Measurements from ENCODE around the gene TLR9. TPM values are rescaled to one million over a fixed set of nuclear protein-coding genes. Genes with fewer than 3 reads are reported as not detected.

The TLR9 gene
- total RNA-seq, 1 experiment from 2014 or later, result not detected

GRCh38 chr3:52245322-52246263, 20.1 kb upstream of the TLR9 start, which contains the start of gene PPM1M:
Gene PPM1M, plus strand, starts transcription at chr3:52245759. Its CDS starts 66 bp downstream, at chr3:52245825.
- Mint-ChIP-seq H3K4me3 (peak within 1 kb of the TSS; percentile 62 to 77), H3K4me1 (peaks cover 6 to 15% of the 10 kb centered on the region in 2 experiments), H3K27me3 (ENCODE audit: low read depth) (peaks cover 46% of the 10 kb centered on the region), H3K9me3 (peaks cover 0 to 5% of the 10 kb centered on the region in 2 experiments; a peak in 2 of 5 replicates), H3K36me3 (ENCODE audit: insufficient read depth in 1 of 3, low read depth in 3 of 3) (peaks cover under 1 to 29% (median 5%) of the 10 kb centered on the region in 3 experiments; a peak in 5 of 7 replicates), H3K27ac (no peak within 1 kb of the TSS)
- H3K4me2 ChIP-seq (ENCODE audit: insufficient read depth, insufficient read length, low read length), result peak within 1 kb of the TSS; percentile 59
- H3K9me3 ChIP-seq (ENCODE audit: control insufficient read depth, low read depth, low read length), result no peaks in the 10 kb centered on the region
- H3K27ac ChIP-seq (ENCODE audit: insufficient read length, low read depth, low read length), result no peak within 1 kb of the TSS
- H2BK15ac ChIP-seq (ENCODE audit: low read depth, low read length), result no peak within 1 kb of the TSS
- no CpG with 5 or more reads among the region's 98 CpGs for WGBS (ENCODE audit: extremely low coverage, insufficient read length, low lambda C conversion rate)
- H3K23me2 ChIP-seq (ENCODE audit: insufficient read length, low read depth, low read length, poor library complexity, severe bottlenecking), result peaks cover 3% of the 10 kb centered on the region
- H3K27me3 ChIP-seq (ENCODE audit: insufficient read depth, low read length), result peaks cover 14% of the 10 kb centered on the region; the same call in 1 of the 2 replicates
- H3K4me1 ChIP-seq (ENCODE audit: insufficient read depth, low read length), result no peaks in the 10 kb centered on the region
- H4K8ac ChIP-seq (replicated peaks; ENCODE audit: insufficient read length, low read depth, low read length), result no peak within 1 kb of the TSS
- no peaks in the 10 kb centered on the region for H3K79me1 ChIP-seq (ENCODE audit: insufficient read depth, low read depth, low read length, poor library complexity, severe bottlenecking)
- H2AFZ ChIP-seq (ENCODE audit: low read length), result no peak within 1 kb of the TSS
- H3K9ac ChIP-seq (ENCODE audit: extremely low read depth, insufficient read length, low read length), result no peak within 1 kb of the TSS
- no peak within 1 kb of the TSS for H3K18ac ChIP-seq (ENCODE audit: insufficient read length, low read depth, low read length)
- no peaks in the 10 kb centered on the region for H4K20me1 ChIP-seq (ENCODE audit: control insufficient read depth, insufficient read depth, insufficient read length)
- no peak within 1 kb of the TSS for H4K5ac ChIP-seq (ENCODE audit: insufficient read length, low read depth, low read length)
- H3K56ac ChIP-seq (ENCODE audit: insufficient read length, low read depth, low read length), result no peak within 1 kb of the TSS
- no peak within 1 kb of the TSS for H2BK120ac ChIP-seq (ENCODE audit: low read depth, low read length, poor library complexity, severe bottlenecking)
- no peak within 1 kb of the TSS for H4K91ac ChIP-seq (ENCODE audit: insufficient read length, low read depth, low read length)
- H3K4ac ChIP-seq (ENCODE audit: low read depth, low read length), result no peak within 1 kb of the TSS
- no peak within 1 kb of the TSS for H3T11ph ChIP-seq (ENCODE audit: low read length)
- H3K14ac ChIP-seq (ENCODE audit: insufficient read depth, low read length), result no peak within 1 kb of the TSS; the same call in 1 of the 2 replicates
- no peak within 1 kb of the TSS for H2BK5ac ChIP-seq (ENCODE audit: insufficient read length, low read length)
- H2BK20ac ChIP-seq (ENCODE audit: low read depth, low read length, poor library complexity, severe bottlenecking), result no peak within 1 kb of the TSS
- H3K79me2 ChIP-seq (ENCODE audit: insufficient read depth, low read length), result no peaks in the 10 kb centered on the region
- no peak within 1 kb of the TSS for H2BK12ac ChIP-seq (ENCODE audit: insufficient read length, low read depth, low read length)
- H2AK5ac ChIP-seq (ENCODE audit: insufficient read length, low read length), result no peak within 1 kb of the TSS
- DNase-seq, result peak; percentile 73
- no peak for TF ChIP-seq CTCF (conservative IDR thresholded peaks at IDR 0.05)
- no peak within 1 kb of the TSS for H3K23ac ChIP-seq (ENCODE audit: insufficient read length, low read depth, low read length)
